K562 (cell line): ENCODE results near the gene OR5K2. TPM values are rescaled to one million over a fixed set of nuclear protein-coding genes. Genes with fewer than 3 reads are reported as not detected.

Experiments used
- ATAC-seq: fragments of 200-7000 bp; cut with Tn5 transposase; 3 replicates; pipeline ENCODE4 v1.9.1; 2020; ENCODE audit warnings: moderate library complexity
- BruUV-seq: library from RNA; stranded (reverse); fragments of 400-500 nt; replicated peaks from 2 replicates; lab custom pipeline; 2021; lab: Mats Ljungman, UMichigan
- CTCF ChIA-PET: fragments of 300-600 bp; formaldehyde crosslinking; extraction: SDS; loops from one replicate; lab custom pipeline; 2021; ENCODE audit warnings: low intra/inter-chr PET ratio; lab: Yijun Ruan, JAX
- POLR2A ChIA-PET: fragments of 300-600, 350-650 bp; sonication (Branson Sonifier 250); formaldehyde crosslinking; extraction: SDS; loops from one replicate; lab custom pipeline; 2021; ENCODE audit warnings: antibody characterized with exemption, inconsistent platforms; lab: Yijun Ruan, JAX
- DNase-seq, 4 experiments: peaks; one replicate each; pipeline versions ENCODE4 v3.0.0 to v3.0.0-alpha.2; 2011 to 2018; ENCODE audit warnings: low spot score in 3 of 4, mixed read lengths in 3 of 4; ENCODE audit errors: extremely low read depth in 1 of 4
- FAIRE-seq: peaks from 2 replicates; lab custom pipeline; 2011; peaks lifted over from hg19 to GRCh38; lab: Jason Lieb, UNC
- H2AFZ ChIP-seq: 2 replicates; pipeline ENCODE4 v1.6.0; 2011; ENCODE audit warnings: low read depth, low read length, control low read depth, inconsistent platforms
- H3K27ac ChIP-seq: fragments of 200-600 bp; 3 replicates; pipeline ENCODE4 v1.8.0; 2011; ENCODE audit warnings: low read depth, mild to moderate bottlenecking, control low read depth, inconsistent platforms, low read length, moderate library complexity, mixed read lengths; ENCODE audit errors: extremely low read depth
- H3K27me3 ChIP-seq, 2 experiments: fragments of 300-600 bp in 1 of 2; 2 replicates in 1 of 2; 3 replicates in 1 of 2; pipeline versions ENCODE4 v1.6.0 to v1.8.0; 2011; ENCODE audit warnings: inconsistent platforms in 2 of 2, low read length in 2 of 2, mild to moderate bottlenecking in 1 of 2, mixed read lengths in 1 of 2, moderate library complexity in 1 of 2; ENCODE audit not compliant: control insufficient read depth in 2 of 2, insufficient read depth in 2 of 2
- H3K36me3 ChIP-seq: fragments of 300-600 bp; 3 replicates; pipeline ENCODE4 v1.8.0; 2011; ENCODE audit warnings: mild to moderate bottlenecking, low read length, inconsistent platforms; ENCODE audit not compliant: control insufficient read depth, insufficient read depth
- H3K4me1 ChIP-seq, 2 experiments: fragments of 200-600 bp in 1 of 2; replicated peaks in 1 of 2; 2 replicates in 1 of 2; 3 replicates in 1 of 2; pipeline versions ENCODE4 v1.5.1 to v1.8.0; 2011; ENCODE audit warnings: inconsistent platforms in 2 of 2, low read length in 2 of 2, mild to moderate bottlenecking in 1 of 2, mixed read lengths in 1 of 2, moderate library complexity in 1 of 2; ENCODE audit not compliant: control insufficient read depth in 2 of 2, insufficient read depth in 2 of 2
- H3K4me2 ChIP-seq: 2 replicates; pipeline ENCODE4 v1.6.1; 2011; ENCODE audit warnings: low read length, control low read depth, inconsistent platforms, mixed read lengths; ENCODE audit not compliant: insufficient read depth
- H3K4me3 ChIP-seq: fragments of 200-600 bp; sonication (generic), shearing (Covaris generic); 2 replicates; pipeline ENCODE4 v1.5.1; 2016; ENCODE audit warnings: control low read depth, inconsistent platforms
- H3K79me2 ChIP-seq: fragments of 200-600 bp; 3 replicates; pipeline ENCODE4 v1.8.0; 2011; ENCODE audit warnings: low read length, inconsistent platforms; ENCODE audit not compliant: control insufficient read depth, insufficient read depth
- H3K9ac ChIP-seq, 2 experiments: 2 replicates each; pipeline versions ENCODE4 v1.6.0 to v1.6.1; 2011; ENCODE audit warnings: low read depth in 2 of 2, low read length in 2 of 2, control low read depth in 1 of 2, inconsistent platforms in 1 of 2, mild to moderate bottlenecking in 1 of 2, mixed read lengths in 1 of 2; ENCODE audit not compliant: insufficient read depth in 1 of 2
- H3K9me1 ChIP-seq: one replicate; pipeline ENCODE4 v1.6.0; 2011; ENCODE audit warnings: inconsistent platforms, mild to moderate bottlenecking, low read length, moderate library complexity; ENCODE audit not compliant: control insufficient read depth, insufficient read depth
- H3K9me3 ChIP-seq: replicated peaks from 2 replicates; pipeline ENCODE4 v1.5.1; 2011; ENCODE audit warnings: low read depth, low read length, inconsistent platforms; ENCODE audit not compliant: control insufficient read depth, insufficient read depth
- H4K20me1 ChIP-seq: replicated peaks from 2 replicates; pipeline ENCODE4 v1.6.1; 2011; ENCODE audit warnings: low read length, inconsistent platforms, mixed read lengths; ENCODE audit not compliant: control insufficient read depth, insufficient read depth
- ARNT ChIP-seq, 2 experiments: fragments of 450-650 bp; IDR thresholded peaks; 2 replicates each; pipeline ENCODE4 v1.6.1; 2016; ENCODE audit warnings: mild to moderate bottlenecking in 1 of 2
- CBX1 ChIP-seq: sonication (generic); IDR thresholded peaks from 2 replicates; pipeline ENCODE4 v1.6.1; 2016; ENCODE audit warnings: antibody characterized with exemption, low read depth, mild to moderate bottlenecking
- CSDE1 ChIP-seq, 2 experiments: fragments of 450-650 bp; IDR thresholded peaks; 2 replicates each; pipeline ENCODE4 v1.6.1; 2016; ENCODE audit warnings: mild to moderate bottlenecking in 1 of 2
- HCFC1 ChIP-seq: IDR thresholded peaks from 2 replicates; pipeline ENCODE4 v1.6.1; 2012; ENCODE audit warnings: low read depth, low read length, improper control_type of control experiment
- HNRNPLL ChIP-seq: fragments of 200-400 bp; formaldehyde crosslinking; IDR thresholded peaks from 2 replicates; pipeline ENCODE4 v1.6.1; 2017; ENCODE audit warnings: low read length, low read depth, mild to moderate bottlenecking; ENCODE audit not compliant: poor library complexity, severe bottlenecking
- NEUROD1 ChIP-seq: fragments of 150-350 bp; IDR thresholded peaks from 2 replicates; pipeline ENCODE4 v1.6.1; 2014; ENCODE audit warnings: borderline replicate concordance, low read length, low read depth; ENCODE audit not compliant: partially characterized antibody
- OTX1 ChIP-seq: fragments of 450-650 bp; formaldehyde crosslinking; IDR thresholded peaks from 2 replicates; pipeline ENCODE4 v1.4.0; 2022; ENCODE audit warnings: mild to moderate bottlenecking
- PATZ1 ChIP-seq: fragments of 250-450 bp; sonication (Bioruptor Pico); IDR thresholded peaks from 2 replicates; pipeline ENCODE4 v1.5.0; 2020; ENCODE audit warnings: mild to moderate bottlenecking, borderline replicate concordance
- RBFOX2 ChIP-seq: fragments of 200-400 bp; formaldehyde crosslinking; IDR thresholded peaks from 2 replicates; pipeline ENCODE4 v1.6.1; 2017; ENCODE audit warnings: low read depth, mild to moderate bottlenecking, low read length, moderate library complexity
- RBM34 ChIP-seq: fragments of 200-400 bp; formaldehyde crosslinking; IDR thresholded peaks from 2 replicates; pipeline ENCODE4 v1.6.1; 2018; ENCODE audit warnings: low read length, borderline replicate concordance; ENCODE audit not compliant: insufficient read depth
- SMARCE1 ChIP-seq: fragments of 450-650 bp; IDR thresholded peaks from 2 replicates; pipeline ENCODE4 v1.7.1; 2016; ENCODE audit warnings: mild to moderate bottlenecking
- SREBF1 ChIP-seq: fragments of 150-350 bp; IDR thresholded peaks from 2 replicates; pipeline ENCODE4 v1.6.1; 2014; ENCODE audit warnings: antibody characterized with exemption, low read depth, low read length, borderline replicate concordance
- THRB ChIP-seq: fragments of 450-650 bp; formaldehyde crosslinking; conservative IDR thresholded peaks from 2 replicates; pipeline ENCODE4 v1.4.0; 2022; ENCODE audit warnings: mild to moderate bottlenecking, missing genetic modification characterization
- YY1 ChIP-seq, 3 experiments: IDR thresholded peaks; 2 replicates each; pipeline ENCODE4 v1.6.1; 2011; ENCODE audit warnings: low read length in 2 of 3, mild to moderate bottlenecking in 2 of 3, moderate library complexity in 2 of 3, borderline replicate concordance in 1 of 3, control low read depth in 1 of 3, low read depth in 1 of 3; ENCODE audit not compliant: insufficient read depth in 3 of 3, insufficient replicate concordance in 2 of 3, control insufficient read depth in 1 of 3, insufficient read length in 1 of 3; ENCODE audit errors: extremely low read depth in 1 of 3
- ZNF174 ChIP-seq: fragments of 250-450 bp; sonication (Bioruptor Pico); IDR thresholded peaks from 2 replicates; pipeline ENCODE4 v1.4.0; 2020; ENCODE audit warnings: mild to moderate bottlenecking
- WGBS: fragments of 100-300 bp; shearing (Covaris generic); methylation state at CpG from one replicate; pipeline ENCODE4 v1.1.6; 2016; ENCODE audit warnings: low coverage, mixed read lengths; ENCODE audit not compliant: insufficient coverage; ENCODE audit errors: missing lambda C conversion rate; 5-methylcytosine and 5-hydroxymethylcytosine counted together
- in situ Hi-C: fragments of 300-500 bp; cut with MboI; formaldehyde crosslinking; loops from 4 replicates; pipeline ENCODE4 v1.15.0; 2018; ENCODE audit warnings: inconsistent platforms, mixed read lengths
- intact Hi-C: fragments of 100-400 bp; cut with micrococcal nuclease; formaldehyde crosslinking; loops from 2 replicates; pipeline ENCODE4 v1.14.2; 2022
- polyA plus RNA-seq, 8 experiments: library from polyadenylated mRNA; depleted of rRNA in 4 of 8; stranded (reverse) in 5 of 8; unstranded in 3 of 8; fragments of >200 nt; fragmentation: Nextera tagmentation in 2 of 8; fragmentation: Illumina TruSeq in 1 of 8; extraction: Ambion mirVana in 2 of 8; extraction: Trizol in 1 of 8; gene quantifications; 2 replicates each; pipeline versions ENCODE4 v1.2.1 to v1.2.3, GENCODE V29; 2011 to 2014; ENCODE audit warnings: inconsistent platforms in 1 of 8, missing spikeins in 1 of 8
- total RNA-seq, 7 experiments: library from RNA; depleted of rRNA in 6 of 7; stranded (reverse); fragments of >200 nt in 6 of 7; fragmentation: Illumina TruSeq in 2 of 7; extraction: Trizol in 2 of 7; gene quantifications; 2 replicates each; pipeline versions ENCODE4 v1.2.1 to v1.2.3, GENCODE V29; 2011 to 2021; ENCODE audit warnings: low replicate concordance in 1 of 7

The OR5K2 gene
- total and polyA plus RNA-seq, 9 of the 15 experiments (the other 6 are each of a cell fraction or from before 2014, with no cell fraction given): not detected

- no peak for TF ChIP-seq PATZ1 (CRISPR knock-in tag)
- no peak for TF ChIP-seq ARNT (IDR thresholded peaks at IDR 0.05)
- TF ChIP-seq YY1 (IDR thresholded peaks at IDR 0.05; ENCODE audit: borderline replicate concordance in 1 of 3, control insufficient read depth in 1 of 3, extremely low read depth in 1 of 3, insufficient read depth in 3 of 3, insufficient read length in 1 of 3, insufficient replicate concordance in 2 of 3, low read depth in 1 of 3, low read length in 2 of 3): peak in 1 of 3 experiments; percentile 85
- TF ChIP-seq NEUROD1: no peak
Observed at GRCh38 chr3:98521897-98522543, 24.5 kb downstream of the OR5K2 start (continued).

GRCh38 chr3:98522544-98523281 lies 25.2 kb downstream of the OR5K2 start, which contains the start of gene CLDND1:
Gene CLDND1 (minus strand): TSS chr3:98522902. CDS start chr3:98521424, 1,478 bp downstream.
- H3K9me3 ChIP-seq: no peaks in the 10 kb centered on the region
- CTCF ChIA-PET: no interaction called here
- in situ Hi-C loops: no loop called here
- TF ChIP-seq CSDE1 (IDR thresholded peaks at IDR 0.05) (no peak), ZNF174 (CRISPR knock-in tag) (no peak), OTX1 (CRISPR knock-in tag) (0 out of 2 replicates have a peak, but pooled peaks have one; percentile 6), SMARCE1 (no peak), HCFC1 (peak; percentile 93), CBX1 (0 out of 2 replicates have a peak, but pooled peaks have one; percentile 56), HNRNPLL (no peak), RBM34 (no peak), SREBF1 (no peak), RBFOX2 (peak; percentile 85), THRB (CRISPR knock-in tag) (no peak)

More at GRCh38 chr3:98522544-98523281, 25.2 kb downstream of the OR5K2 start, which contains the start of gene CLDND1:
- Histone ChIP-seq H4K20me1 (no peaks in the 10 kb centered on the region), H3K79me2 (peaks cover 36% of the 10 kb centered on the region), H3K4me2 (peak within 1 kb of the TSS; percentile 87), H3K9me1 (no peaks in the 10 kb centered on the region), H3K9ac (peak within 1 kb of the TSS; percentile 88 to 89), H2AFZ (peak within 1 kb of the TSS; percentile 95), H3K4me1 (peaks cover 0 to 7% of the 10 kb centered on the region in 2 experiments; a peak in 2 of 5 replicates), H3K27ac (peak within 1 kb of the TSS; percentile 81), H3K4me3 (peak within 1 kb of the TSS; percentile 59), H3K27me3 (no peaks in the 10 kb centered on the region), H3K36me3 (peaks cover 36% of the 10 kb centered on the region; the same call in 2 of the 3 replicates)
- WGBS: 1% methylated on average over 34 of the region's 63 CpGs
- ATAC-seq (peak; percentile 99), FAIRE-seq (peak; percentile 96), DNase-seq (peak; percentile 85 to 96 (median 90))
- BruUV-seq: TSS peak; percentile 72
- POLR2A ChIA-PET: interaction anchor here (0.8 kb wide), 1 partner anchor 10 kb away, joined by 3 read pairs; no protein-coding TSS in a partner anchor
- intact Hi-C loops: loop anchor here (1.0 to 2.0 kb wide), 2 partner anchors 62 to 71 kb away; partner anchors contain the start of gene CPOX
